Liver (tissue), 9 donors: ENCODE results near the gene B9D2. TPM values are rescaled to one million over a fixed set of nuclear protein-coding genes. Genes with fewer than 3 reads are reported as not detected.

Experiments used
- DNase-seq: peaks from one replicate; pipeline ENCODE4 v3.0.0-alpha.2; 2017; ENCODE audit warnings: low spot score
- H3K27ac ChIP-seq, 2 donors: one replicate each; pipeline ENCODE4 v1.7.0; 2013; ENCODE audit warnings: inconsistent platforms in 2 of 2, low read length in 2 of 2, control low read depth in 1 of 2, low read depth in 1 of 2, mild to moderate bottlenecking in 1 of 2
- H3K27me3 ChIP-seq, 4 donors: one replicate each; pipeline versions ENCODE4 v1.6.1 to v1.7.0; 2013; ENCODE audit warnings: low read length in 3 of 4, inconsistent platforms in 1 of 4, mild to moderate bottlenecking in 1 of 4, moderate library complexity in 1 of 4; ENCODE audit not compliant: control insufficient read depth in 4 of 4, insufficient read depth in 4 of 4
- H3K36me3 ChIP-seq, 4 donors: one replicate each; pipeline versions ENCODE4 v1.6.1 to v1.7.0; 2013; ENCODE audit warnings: low read length in 3 of 4, mild to moderate bottlenecking in 3 of 4, low read depth in 1 of 4, moderate library complexity in 1 of 4; ENCODE audit not compliant: control insufficient read depth in 4 of 4, insufficient read depth in 3 of 4
- H3K4me1 ChIP-seq, 4 donors: one replicate each; pipeline versions ENCODE4 v1.6.1 to v1.7.0; 2013; ENCODE audit warnings: low read length in 3 of 4, mild to moderate bottlenecking in 3 of 4, moderate library complexity in 1 of 4; ENCODE audit not compliant: control insufficient read depth in 4 of 4, insufficient read depth in 4 of 4
- H3K4me3 ChIP-seq, 3 donors: one replicate each; pipeline versions ENCODE4 v1.6.1 to v1.7.0; 2013; ENCODE audit warnings: low read length in 3 of 3, control low read depth in 1 of 3, low read depth in 1 of 3, mild to moderate bottlenecking in 1 of 3
- H3K9ac ChIP-seq, 2 donors: one replicate each; pipeline ENCODE4 v1.7.0; 2013; ENCODE audit warnings: low read length in 2 of 2, mild to moderate bottlenecking in 2 of 2, moderate library complexity in 2 of 2, control low read depth in 1 of 2, low read depth in 1 of 2
- H3K9me3 ChIP-seq, 4 donors: one replicate each; pipeline versions ENCODE4 v1.6.1 to v1.7.0; 2013; ENCODE audit warnings: low read length in 3 of 4; ENCODE audit not compliant: control insufficient read depth in 4 of 4
- CTCF ChIP-seq: fragments of 150-350 bp; IDR thresholded peaks from 2 replicates; pipeline ENCODE4 v1.5.1; 2017; ENCODE audit warnings: improper control_type of control experiment, low read depth, low read length; ENCODE audit not compliant: missing input control
- EGR1 ChIP-seq, 2 donors: IDR thresholded peaks; 2 replicates each; pipeline ENCODE4 v1.6.1; 2016 to 2018; ENCODE audit warnings: antibody characterized with exemption in 2 of 2, low read depth in 2 of 2
- GABPA ChIP-seq, 2 donors: IDR thresholded peaks in 1 of 2; conservative IDR thresholded peaks in 1 of 2; 2 replicates each; pipeline ENCODE4 v1.6.1; 2016; ENCODE audit warnings: antibody characterized with exemption in 2 of 2, mild to moderate bottlenecking in 1 of 2, moderate library complexity in 1 of 2
- HNF4G ChIP-seq: IDR thresholded peaks from 2 replicates; pipeline ENCODE4 v1.6.1; 2016; ENCODE audit warnings: antibody characterized with exemption
- RXRA ChIP-seq, 2 donors: IDR thresholded peaks; 2 replicates each; pipeline ENCODE4 v1.6.1; 2017 to 2018; ENCODE audit warnings: antibody characterized with exemption in 2 of 2, mild to moderate bottlenecking in 1 of 2
- WGBS: extraction: QIAGEN DNeasy Blood & Tissue Kit; methylation state at CpG from one replicate; pipeline ENCODE4 v1.1.7; 2013; 5-methylcytosine and 5-hydroxymethylcytosine counted together
- polyA plus RNA-seq, 2 donors: library from polyadenylated mRNA; stranded (reverse) in 1 of 2; unstranded in 1 of 2; fragments of 200-250 nt in 1 of 2; fragments of >200 nt in 1 of 2; fragmentation: Nextera tagmentation in 1 of 2; extraction: Ambion mirVana in 1 of 2; gene quantifications; one replicate each; pipeline versions ENCODE4 v1.2.1 to v1.2.3, GENCODE V29; 2013 to 2015
- total RNA-seq, 2 donors: library from RNA; depleted of rRNA; stranded (reverse); fragments of >200 nt; gene quantifications; one replicate each; pipeline ENCODE4 v1.2.3, GENCODE V29; 2014
- donor health status: healthy.
- donor health status: healthy.
- donor health status: healthy.
- donor health status: healthy.
- donor health status: healthy.

The B9D2 gene
- total and polyA plus RNA-seq, 4 donors = 2.4 to 3.7 (median 3.0) TPM

GRCh38 chr19:41305927-41306793 is 57.8 kb downstream of the B9D2 start:
- no peak overlapping the region for H3K4me3 ChIP-seq
- peaks cover 20 to 56% (median 37%) of the 10 kb centered on the region in 4 donors for H3K36me3 ChIP-seq
- 85% methylated on average over 13 of the region's 13 CpGs for WGBS
- TF ChIP-seq RXRA (IDR thresholded peaks at IDR 0.05) (no peak), EGR1 (IDR thresholded peaks at IDR 0.05; ENCODE audit: low read depth in 2 of 2) (no peak)
- DNase-seq = no peak
- no peak overlapping the region for H3K9ac ChIP-seq
- peaks cover 0 to 28% (median 21%) of the 10 kb centered on the region in 4 donors for H3K4me1 ChIP-seq
- no peak overlapping the region for H3K27ac ChIP-seq
- H3K9me3 ChIP-seq = no peaks in the 10 kb centered on the region
- H3K27me3 ChIP-seq = no peaks in the 10 kb centered on the region

GRCh38 chr19:41304706-41305483 is 59.1 kb downstream of the B9D2 start:
- peaks cover 0 to 18% (median 14%) of the 10 kb centered on the region in 4 donors for H3K4me1 ChIP-seq
- H3K27ac ChIP-seq = no peak overlapping the region
- H3K27me3 ChIP-seq = no peaks in the 10 kb centered on the region
- TF ChIP-seq HNF4G (no peak), GABPA (IDR thresholded peaks at IDR 0.05 in 1 of 2, conservative IDR thresholded peaks at IDR 0.05 in 1 of 2) (no peak), CTCF (no peak)
- no peak for DNase-seq
- no peak overlapping the region for H3K9ac ChIP-seq
- H3K9me3 ChIP-seq = no peaks in the 10 kb centered on the region
- H3K4me3 ChIP-seq = no peak overlapping the region
- H3K36me3 ChIP-seq = peaks cover 21 to 64% (median 46%) of the 10 kb centered on the region in 4 donors
- WGBS = 88% methylated on average over 4 of the region's 4 CpGs

Other genes starting within 250 kb of the B9D2 start
- not detected for gene CYP2F1, start 249.7 kb downstream of the B9D2 start, total RNA-seq
- not detected for gene CYP2F1, start 249.7 kb downstream of the B9D2 start, polyA plus RNA-seq
- 1 to 10 TPM; 1.4 to 1.6 TPM for gene CYP2S1, start 170.9 kb downstream of the B9D2 start, total RNA-seq
- 1 to 10 TPM in 1 of 2 donors, under 1 TPM in 1; 0.35 to 1.9 TPM for gene CYP2S1, start 170.9 kb downstream of the B9D2 start, polyA plus RNA-seq
- 10 to 100 TPM; 18.2 to 24.8 TPM for gene AXL, start 144.9 kb downstream of the B9D2 start, total RNA-seq
- gene AXL, start 144.9 kb downstream of the B9D2 start, polyA plus RNA-seq = 1 to 10 TPM; 4.3 to 6.0 TPM
- 10 to 100 TPM; 55.5 to 80.2 TPM for gene HNRNPUL1, start 99.8 kb downstream of the B9D2 start, total RNA-seq
- 10 to 100 TPM; 34.9 to 35.9 TPM for gene HNRNPUL1, start 99.8 kb downstream of the B9D2 start, polyA plus RNA-seq
- 1 to 10 TPM; 3.8 to 5.6 TPM for gene CCDC97, start 54.0 kb downstream of the B9D2 start, total RNA-seq
- 1 to 10 TPM; 5.0 to 5.7 TPM for gene CCDC97, start 54.0 kb downstream of the B9D2 start, polyA plus RNA-seq
- gene TGFB1, start 10.2 kb downstream of the B9D2 start, total RNA-seq = 10 to 100 TPM in 1 of 2 donors, 1 to 10 TPM in 1; 4.9 to 10.6 TPM
- gene TGFB1, start 10.2 kb downstream of the B9D2 start, polyA plus RNA-seq = 1 to 10 TPM in 1 of 2 donors, under 1 TPM in 1; 0.83 to 8.9 TPM
- gene TMEM91, start 12.4 kb upstream of the B9D2 start, total RNA-seq = 1 to 10 TPM; 2.8 to 3.1 TPM
- 1 to 10 TPM; 1.6 to 4.0 TPM for gene TMEM91, start 12.4 kb upstream of the B9D2 start, polyA plus RNA-seq
- 10 to 100 TPM in 1 of 2 donors, 1 to 10 TPM in 1; 8.3 to 11.5 TPM for gene EXOSC5, start 33.2 kb upstream of the B9D2 start, total RNA-seq
- 10 to 100 TPM; 26.2 to 26.7 TPM for gene EXOSC5, start 33.2 kb upstream of the B9D2 start, polyA plus RNA-seq
- gene BCKDHA, start 33.7 kb upstream of the B9D2 start, total RNA-seq = 10 to 100 TPM; 38.5 to 43.1 TPM
- 10 to 100 TPM; 84.3 to 91.4 TPM for gene BCKDHA, start 33.7 kb upstream of the B9D2 start, polyA plus RNA-seq
- 1 to 10 TPM in 1 of 2 donors, under 1 TPM in 1; 0.50 to 2.3 TPM for gene B3GNT8, start 63.2 kb upstream of the B9D2 start, total RNA-seq
- under 1 TPM; 0.14 to 0.82 TPM for gene B3GNT8, start 63.2 kb upstream of the B9D2 start, polyA plus RNA-seq
- gene DMAC2, start 75.8 kb upstream of the B9D2 start, total RNA-seq = 10 to 100 TPM; 17.1 to 19.7 TPM
- 10 to 100 TPM; 28.6 to 28.8 TPM for gene DMAC2, start 75.8 kb upstream of the B9D2 start, polyA plus RNA-seq
- gene ERICH4, start 79.0 kb upstream of the B9D2 start, total RNA-seq = not detected
- not detected for gene ERICH4, start 79.0 kb upstream of the B9D2 start, polyA plus RNA-seq
- 1 to 10 TPM; 1.8 to 2.5 TPM for gene CEACAM21, start 212.0 kb upstream of the B9D2 start, total RNA-seq
- gene CEACAM21, start 212.0 kb upstream of the B9D2 start, polyA plus RNA-seq = 1 to 10 TPM in 1 of 2 donors, under 1 TPM in 1; 0.58 to 1.8 TPM